HuH-7.5 (cell line): ENCODE measurements around the gene SYNE3.

Experiments used
- DNase-seq: peaks from one replicate; pipeline ENCODE4 v3.0.0; 2011; ENCODE audit warnings: low spot score

SYNE3 gene

GRCh38 chr14:95504135-95505029, 12.1 kb downstream of the SYNE3 start:
- DNase-seq: no peak

GRCh38 chr14:95503365-95504134, 12.9 kb downstream of the SYNE3 start:
- DNase-seq: no peak

GRCh38 chr14:95502381-95502950, 14.0 kb downstream of the SYNE3 start:
- no peak for DNase-seq

- DNase-seq: no peak
Measured at GRCh38 chr14:95500772-95501401, 15.6 kb downstream of the SYNE3 start.

GRCh38 chr14:95500201-95500681, 16.2 kb downstream of the SYNE3 start:
- DNase-seq: no peak

GRCh38 chr14:95499354-95499750, 17.1 kb downstream of the SYNE3 start:
- DNase-seq: no peak

GRCh38 chr14:95498622-95499353, 17.7 kb downstream of the SYNE3 start:
- no peak for DNase-seq

GRCh38 chr14:95497561-95498011, 18.9 kb downstream of the SYNE3 start:
- DNase-seq: no peak

GRCh38 chr14:95496690-95497259, 19.7 kb downstream of the SYNE3 start:
- DNase-seq: no peak

- no peak for DNase-seq
Measured at GRCh38 chr14:95496111-95496681, 20.3 kb downstream of the SYNE3 start.

- DNase-seq: no peak
Measured at GRCh38 chr14:95495538-95496025, 20.9 kb downstream of the SYNE3 start.

GRCh38 chr14:95495076-95495475, 21.4 kb downstream of the SYNE3 start:
- DNase-seq: no peak

GRCh38 chr14:95494456-95494855, 22.0 kb downstream of the SYNE3 start:
- no peak for DNase-seq

- no peak for DNase-seq
Measured at GRCh38 chr14:95493976-95494375, 22.5 kb downstream of the SYNE3 start.

- DNase-seq: no peak
Measured at GRCh38 chr14:95493503-95493902, 22.9 kb downstream of the SYNE3 start.

GRCh38 chr14:95491936-95492608, 24.4 kb downstream of the SYNE3 start:
- DNase-seq: no peak

- DNase-seq: no peak
Measured at GRCh38 chr14:95490727-95491451, 25.6 kb downstream of the SYNE3 start.

GRCh38 chr14:95490138-95490509, 26.3 kb downstream of the SYNE3 start:
- no peak for DNase-seq
